GM21528 (cell line): Measurements from ENCODE around the gene CSNK1A1L.

Experiments
- ATAC-seq: cut with Tn5 transposase; IDR thresholded peaks from one replicate; pipeline ENCODE4 v1.9.1; 2021; ENCODE audit warnings: mild to moderate bottlenecking, moderate library complexity; ENCODE audit not compliant: unreplicated experiment, low FRiP score

Gene CSNK1A1L

DNA sequence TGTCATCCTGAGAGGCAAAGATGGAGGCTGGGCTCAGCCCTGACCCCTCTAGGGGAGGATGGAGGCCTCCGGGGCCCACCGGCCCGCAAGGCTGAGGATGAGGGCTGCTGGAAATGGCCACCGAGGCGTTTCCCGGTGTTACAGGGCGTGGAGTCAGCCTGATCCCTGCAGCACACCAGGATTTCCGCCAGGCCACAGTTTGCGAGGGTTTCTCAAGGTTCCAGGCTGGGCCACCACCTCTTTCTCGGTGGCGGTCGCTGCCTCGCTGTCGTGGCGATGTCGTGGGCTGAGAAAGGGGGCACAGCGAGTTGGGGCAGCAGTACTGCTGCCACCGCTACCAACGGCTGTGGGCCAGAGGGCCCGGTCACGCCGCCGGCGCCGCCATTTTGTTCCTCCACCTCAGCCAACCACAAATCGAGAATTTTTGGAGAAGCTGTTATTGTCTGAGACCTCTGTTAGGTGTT, at the start of gene CSNK1A1L:
CSNK1A1L (minus strand) TSS at position 414 of the 464 bp plus-strand sequence; CDS start at position 6, 408 bp downstream.
- no peak for ATAC-seq

DNA sequence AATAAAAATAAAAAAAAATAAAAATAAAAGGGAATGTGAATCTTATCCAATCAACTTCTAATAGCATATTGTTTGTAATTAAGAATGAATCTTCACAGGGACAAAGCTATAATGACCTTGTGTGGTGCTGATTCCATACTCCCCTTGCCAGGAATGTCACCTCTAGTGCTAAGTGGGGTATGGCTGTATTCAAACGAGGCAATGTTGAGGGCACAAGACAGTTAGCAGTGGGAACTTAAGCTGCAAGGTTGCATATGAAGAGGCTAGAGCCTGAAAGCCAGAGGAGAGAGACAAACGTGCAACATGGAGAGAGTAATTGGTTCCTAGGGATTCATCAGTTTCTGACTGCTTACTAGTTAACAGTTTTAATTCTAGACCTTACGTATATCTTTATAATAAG, 43.9 kb upstream of the CSNK1A1L start:
- no peak for ATAC-seq

GRCh38 chr13:37148501-37148900, 43.0 kb upstream of the CSNK1A1L start:
- ATAC-seq, result no peak

DNA sequence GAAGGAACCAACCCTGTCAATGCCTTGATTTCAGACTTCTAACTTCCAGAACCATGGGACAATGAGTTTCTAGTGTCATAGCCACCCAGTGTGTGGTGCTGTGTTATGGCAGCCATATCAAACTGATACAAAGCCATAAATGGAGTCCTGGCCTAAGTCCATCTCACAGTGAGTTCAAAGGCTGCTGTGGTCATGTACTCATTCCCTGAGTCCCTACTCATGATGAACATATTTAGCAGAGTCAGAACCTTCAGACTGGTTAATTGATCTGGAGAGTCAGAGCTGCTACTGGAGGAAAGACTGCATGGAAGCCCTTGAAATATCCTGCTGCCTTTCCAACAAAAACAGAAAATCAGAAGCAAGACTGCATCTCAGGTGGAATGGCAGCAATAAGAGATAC, 39.2 kb upstream of the CSNK1A1L start:
- ATAC-seq, result no peak

GRCh38 chr13:37143911-37144310, 38.4 kb upstream of the CSNK1A1L start:
- ATAC-seq, result no peak

- no peak for ATAC-seq
Measured at GRCh38 chr13:37142877-37143276, 37.4 kb upstream of the CSNK1A1L start.

DNA sequence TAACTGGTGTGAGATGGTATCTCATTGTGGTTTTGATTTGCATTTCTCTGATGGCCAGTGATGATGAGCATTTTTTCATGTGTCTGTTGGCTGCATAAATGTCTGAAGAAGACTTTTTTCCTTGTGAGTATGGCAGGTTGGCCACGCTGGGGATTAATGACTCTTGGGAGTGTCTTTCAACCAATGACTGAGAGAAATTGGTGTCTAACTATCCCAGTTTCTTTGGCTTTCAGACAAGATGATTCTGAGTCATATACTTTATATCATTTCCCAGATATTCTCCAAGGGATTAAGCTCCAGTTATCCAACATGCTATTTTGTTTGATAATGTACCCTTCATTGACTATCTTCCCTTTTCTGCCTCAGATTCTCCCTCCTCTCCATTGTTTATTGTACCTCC, 35.5 kb upstream of the CSNK1A1L start:
- no peak for ATAC-seq

DNA sequence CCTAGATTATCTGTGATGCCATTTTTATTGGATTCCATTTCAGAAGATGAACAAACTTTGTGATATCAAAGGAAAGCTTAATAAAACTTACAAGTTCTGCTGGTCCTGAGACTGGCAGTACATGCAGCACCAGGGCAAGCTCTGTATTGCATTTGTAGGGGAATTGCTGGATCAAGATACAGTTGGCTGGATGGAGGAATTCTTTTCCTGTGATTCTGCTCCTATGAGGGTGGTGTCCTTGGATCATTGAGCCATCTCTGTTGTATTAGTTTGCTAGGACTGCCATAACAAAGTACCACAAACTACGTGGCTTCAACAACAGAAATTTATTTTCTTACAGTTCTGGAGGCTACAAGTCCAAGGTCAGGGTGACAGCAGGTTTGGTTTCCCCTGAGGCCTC, 33.9 kb upstream of the CSNK1A1L start:
- ATAC-seq, result no peak

GRCh38 chr13:37138926-37139325, 33.5 kb upstream of the CSNK1A1L start:
- ATAC-seq, result no peak

GRCh38 chr13:37138169-37138568, 32.7 kb upstream of the CSNK1A1L start:
- no peak for ATAC-seq

DNA sequence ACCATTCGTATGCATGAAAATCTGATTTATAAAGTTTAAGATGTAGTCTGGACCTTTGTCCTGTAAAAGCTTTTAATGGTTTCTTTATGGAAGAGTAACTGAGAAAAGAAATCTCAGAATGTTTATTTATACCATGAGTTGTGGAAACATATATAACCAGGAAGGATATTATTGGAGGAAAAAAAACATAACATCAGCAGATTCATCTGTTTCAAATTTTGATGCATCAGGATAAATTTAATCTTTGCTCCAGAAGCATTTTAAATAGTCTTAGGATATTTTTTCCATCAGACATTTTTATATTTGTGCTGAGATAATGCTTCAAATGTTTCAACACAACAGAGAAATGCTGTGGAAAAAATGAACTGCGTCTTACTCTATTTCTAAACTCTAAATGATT, 31.2 kb upstream of the CSNK1A1L start:
- no peak for ATAC-seq

- ATAC-seq, result no peak
Measured at GRCh38 chr13:37136187-37136586, 30.7 kb upstream of the CSNK1A1L start.

- no peak for ATAC-seq
Measured at GRCh38 chr13:37134411-37135041, 29.1 kb upstream of the CSNK1A1L start.

GRCh38 chr13:37132211-37132610, 26.7 kb upstream of the CSNK1A1L start:
- no peak for ATAC-seq

DNA sequence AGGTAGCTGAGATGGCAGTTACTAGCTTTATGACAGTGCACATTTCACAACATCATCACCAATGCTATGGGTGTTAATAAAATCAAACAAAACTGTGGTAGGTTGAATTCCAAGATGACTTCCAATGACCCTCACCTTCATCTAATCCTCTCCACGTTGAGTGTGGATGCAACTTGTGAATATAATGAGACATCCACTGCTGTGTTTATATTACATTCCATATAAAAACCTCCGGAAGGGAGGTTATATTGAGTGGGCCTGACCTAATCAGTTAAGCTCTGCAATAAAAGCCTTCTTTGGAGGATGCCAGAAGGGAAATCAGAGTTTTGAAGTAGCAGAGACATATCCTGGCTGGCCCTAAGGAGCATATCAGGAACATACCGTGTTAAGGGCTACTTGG, 25.6 kb upstream of the CSNK1A1L start:
- ATAC-seq, result no peak

DNA sequence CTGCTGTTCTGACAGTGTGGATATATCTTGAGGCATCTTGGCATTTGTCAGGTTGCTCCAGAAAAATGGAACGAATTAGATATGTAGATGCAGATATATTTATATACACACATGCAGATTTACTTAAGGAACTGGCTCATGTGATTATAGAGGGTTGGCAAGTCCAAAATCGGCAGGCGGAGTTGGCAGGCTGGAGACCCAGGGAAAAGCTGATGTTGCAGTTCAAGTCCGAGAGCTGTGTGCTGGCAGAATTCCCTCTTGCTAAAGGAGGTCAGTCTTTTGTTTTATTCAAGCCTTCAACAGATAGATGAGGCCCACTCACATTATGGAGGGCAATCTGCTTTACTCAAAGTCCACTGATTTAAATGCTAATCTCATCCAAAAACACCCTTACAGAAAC, 24.4 kb upstream of the CSNK1A1L start:
- no peak for ATAC-seq

DNA sequence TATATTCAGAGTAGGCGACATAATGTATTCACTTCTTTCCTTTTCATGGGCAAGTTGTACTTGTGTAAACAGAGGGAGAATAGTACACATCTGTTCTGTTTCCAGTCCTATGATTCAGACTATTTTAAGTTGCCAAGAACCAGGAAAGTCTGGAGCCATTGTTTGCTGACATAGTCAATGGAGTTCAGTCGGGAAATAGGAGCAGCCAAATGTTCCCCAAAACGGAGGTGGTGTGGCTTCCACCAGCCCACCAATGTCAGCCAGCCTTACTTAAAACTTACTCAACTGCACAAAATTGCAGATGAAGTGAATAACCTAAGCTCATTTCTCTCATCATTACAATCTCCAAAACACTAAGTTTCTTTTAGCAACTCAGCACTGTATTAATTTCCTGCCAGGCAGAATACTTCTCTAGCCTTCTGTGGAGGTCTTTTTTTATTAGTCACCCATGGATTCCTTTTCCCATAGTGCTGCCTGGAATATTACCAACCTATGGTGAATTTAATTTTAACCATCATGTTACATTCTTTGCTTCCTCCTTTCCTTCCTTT, 22.3 kb upstream of the CSNK1A1L start:
- ATAC-seq, result no peak

- ATAC-seq, result no peak
Measured at GRCh38 chr13:37123337-37123736, 17.9 kb upstream of the CSNK1A1L start.

- no peak for ATAC-seq
Measured at GRCh38 chr13:37118016-37118415, 12.6 kb upstream of the CSNK1A1L start.

DNA sequence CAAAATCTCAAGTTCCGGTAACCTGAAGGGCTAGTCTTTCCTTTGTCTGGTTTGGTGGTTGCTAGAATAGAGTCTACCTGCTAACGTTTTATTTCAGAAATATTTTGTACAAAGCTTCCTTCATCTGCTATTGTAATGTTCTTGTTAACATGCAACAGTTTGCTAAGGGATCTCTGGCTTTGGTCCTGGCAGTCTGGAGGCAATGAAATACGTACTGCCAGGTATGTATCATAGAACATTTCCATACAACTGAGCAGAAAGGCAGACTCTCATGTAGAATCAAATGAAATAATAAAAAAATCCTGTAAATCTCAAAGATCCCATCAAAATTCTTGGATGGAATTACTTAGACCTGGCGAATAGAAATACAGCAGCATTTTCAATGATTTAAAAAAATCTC, 8.8 kb upstream of the CSNK1A1L start:
- ATAC-seq, result no peak

GRCh38 chr13:37113534-37113933, 8.1 kb upstream of the CSNK1A1L start:
- no peak for ATAC-seq

DNA sequence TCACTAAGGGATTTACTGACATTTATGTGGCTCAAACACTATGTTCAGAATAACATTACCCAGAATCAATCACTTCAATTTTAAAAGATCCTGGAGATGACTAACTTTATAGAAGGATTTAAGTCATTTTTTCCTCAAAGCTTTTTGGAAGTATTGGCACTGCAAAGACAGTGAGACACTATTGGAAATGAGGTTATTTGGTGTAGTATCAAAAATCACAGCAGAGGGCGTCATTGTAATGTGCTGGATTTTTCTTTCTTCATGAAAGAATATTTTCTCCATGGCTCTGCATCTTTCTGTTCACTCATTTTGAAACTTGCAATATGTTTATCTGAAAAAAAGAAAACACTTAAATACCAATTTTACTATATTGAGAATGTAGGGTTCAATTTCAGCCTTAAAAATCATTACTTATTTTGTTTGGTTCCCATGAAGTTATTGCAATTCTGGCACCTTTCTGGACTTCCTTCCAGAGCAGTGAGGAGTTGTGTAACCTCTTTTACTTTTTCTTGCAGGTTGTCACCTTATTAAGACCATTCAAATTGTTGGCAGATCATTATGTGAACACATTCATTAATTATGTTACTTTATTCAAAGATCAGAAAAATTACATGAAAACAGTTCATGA, 3.7 kb upstream of the CSNK1A1L start:
- no peak for ATAC-seq
